ENCODE data around the gene SYNPO2. TPM values are rescaled to one million over a fixed set of nuclear protein-coding genes. Genes with fewer than 3 reads are reported as not detected.

Gene SYNPO2
- total and polyA plus RNA-seq, 2 donors (not counting 1 experiment from before 2014, with no cell fraction given) = 0.03 to 0.20 TPM

DNA sequence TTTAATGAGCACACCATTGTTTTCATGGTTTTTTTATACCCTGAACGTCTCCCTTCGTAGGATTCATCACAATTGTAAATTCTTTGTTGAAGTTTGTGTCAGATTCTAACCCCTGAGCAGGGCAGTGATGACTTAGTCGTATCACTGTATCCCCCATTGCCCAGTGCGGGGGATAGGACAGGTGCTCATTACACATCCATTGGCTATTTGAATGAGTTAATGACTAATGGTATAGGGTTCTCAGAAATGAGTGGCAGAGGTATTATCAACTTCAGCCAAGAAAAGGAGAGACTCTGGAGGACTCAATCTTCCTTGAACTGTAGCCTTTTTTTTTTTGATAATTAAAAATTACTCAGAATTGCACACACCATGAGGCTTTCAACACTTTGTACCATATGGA lies 64.6 kb downstream of the SYNPO2 start:
- no peaks in the 10 kb centered on the region for H3K9me3 Mint-ChIP-seq (ENCODE audit: insufficient read depth)
- ATAC-seq (ENCODE audit: low read depth) (no peak), DNase-seq (no peak)
- no peak overlapping the region for H3K9ac ChIP-seq (ENCODE audit: low read length)
- ChIA-PET POLR2A (no interaction called here), CTCF (no interaction called here)
- H3K4me2 ChIP-seq (replicated peaks; ENCODE audit: low read depth, low read length, poor library complexity, severe bottlenecking) = no peak overlapping the region
- H3K27me3 Mint-ChIP-seq = peaks cover 15% of the 10 kb centered on the region
- no peaks in the 10 kb centered on the region for H3K79me2 ChIP-seq (ENCODE audit: control insufficient read depth, insufficient read depth, low read length)
- H3K4me3 Mint-ChIP-seq = no peak overlapping the region
- no peaks in the 10 kb centered on the region for H4K20me1 ChIP-seq (ENCODE audit: control insufficient read depth, insufficient read depth, low read length, poor library complexity, severe bottlenecking)
- TF ChIP-seq, protein P1, sequence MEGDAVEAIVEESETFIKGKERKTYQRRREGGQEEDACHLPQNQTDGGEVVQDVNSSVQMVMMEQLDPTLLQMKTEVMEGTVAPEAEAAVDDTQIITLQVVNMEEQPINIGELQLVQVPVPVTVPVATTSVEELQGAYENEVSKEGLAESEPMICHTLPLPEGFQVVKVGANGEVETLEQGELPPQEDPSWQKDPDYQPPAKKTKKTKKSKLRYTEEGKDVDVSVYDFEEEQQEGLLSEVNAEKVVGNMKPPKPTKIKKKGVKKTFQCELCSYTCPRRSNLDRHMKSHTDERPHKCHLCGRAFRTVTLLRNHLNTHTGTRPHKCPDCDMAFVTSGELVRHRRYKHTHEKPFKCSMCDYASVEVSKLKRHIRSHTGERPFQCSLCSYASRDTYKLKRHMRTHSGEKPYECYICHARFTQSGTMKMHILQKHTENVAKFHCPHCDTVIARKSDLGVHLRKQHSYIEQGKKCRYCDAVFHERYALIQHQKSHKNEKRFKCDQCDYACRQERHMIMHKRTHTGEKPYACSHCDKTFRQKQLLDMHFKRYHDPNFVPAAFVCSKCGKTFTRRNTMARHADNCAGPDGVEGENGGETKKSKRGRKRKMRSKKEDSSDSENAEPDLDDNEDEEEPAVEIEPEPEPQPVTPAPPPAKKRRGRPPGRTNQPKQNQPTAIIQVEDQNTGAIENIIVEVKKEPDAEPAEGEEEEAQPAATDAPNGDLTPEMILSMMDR (IDR thresholded peaks at IDR 0.05) = no peak
- no peak for TF ChIP-seq EZH2 (IDR thresholded peaks at IDR 0.05; ENCODE audit: borderline replicate concordance, insufficient read depth, low read depth, low read length, poor library complexity, severe bottlenecking)
- H3K36me3 ChIP-seq (replicated peaks in 1 of 2; ENCODE audit: control extremely low read depth in 1 of 2, control insufficient read depth in 1 of 2, extremely low read depth in 1 of 2, insufficient read depth in 2 of 2, low read length in 1 of 2) = no peaks in the 10 kb centered on the region
- no CpG with 5 or more reads among the region's 4 CpGs for WGBS (ENCODE audit: insufficient coverage)
- H3K4me3 ChIP-seq (ENCODE audit: control extremely low read depth in 1 of 5, extremely low read depth in 1 of 5, insufficient read depth in 1 of 5, low read depth in 2 of 5, low read length in 4 of 5) = no peak overlapping the region
- intact Hi-C loops (cut with micrococcal nuclease) = no loop called here
- no peaks in the 10 kb centered on the region for H3K9me3 ChIP-seq (ENCODE audit: control extremely low read depth in 1 of 3, control insufficient read depth in 2 of 3, insufficient read depth in 1 of 3, low read length in 2 of 3)
- no peak overlapping the region for H2AFZ ChIP-seq (ENCODE audit: insufficient read depth, low read depth, low read length, poor library complexity, severe bottlenecking)
- no peaks in the 10 kb centered on the region for H3K4me1 Mint-ChIP-seq
- no peaks in the 10 kb centered on the region for H3K27me3 ChIP-seq (replicated peaks in 1 of 4; ENCODE audit: control extremely low read depth in 1 of 4, control insufficient read depth in 3 of 4, insufficient read depth in 4 of 4, low read length in 3 of 4)
- H3K27ac Mint-ChIP-seq = no peak overlapping the region
- H3K4me1 ChIP-seq (ENCODE audit: control insufficient read depth in 2 of 2, insufficient read depth in 2 of 2, low read length in 2 of 2) = no peaks in the 10 kb centered on the region
- no peak overlapping the region for H3K27ac ChIP-seq (ENCODE audit: low read length in 2 of 2)

DNA sequence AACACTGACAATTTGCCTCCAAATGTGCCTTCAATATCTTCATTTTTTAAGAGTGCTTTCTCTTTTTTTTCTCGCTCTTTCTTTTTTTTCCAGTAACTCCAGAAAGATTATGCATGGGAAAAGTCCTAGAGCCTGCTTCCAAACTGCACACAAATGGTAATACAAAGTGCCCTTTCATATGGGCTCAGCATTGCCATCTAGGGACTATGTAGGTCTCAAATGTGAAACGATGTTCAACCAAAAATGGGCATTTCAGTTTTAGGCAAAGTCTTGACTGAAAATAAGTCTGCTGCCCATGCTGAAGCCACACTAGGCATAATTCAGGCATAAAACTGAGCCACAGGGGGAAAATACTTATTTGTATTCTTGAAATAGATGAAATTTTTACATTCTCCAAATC lies 65.6 kb downstream of the SYNPO2 start:
- no peak for ATAC-seq (ENCODE audit: low read depth)
- Histone ChIP-seq H3K27me3 (replicated peaks in 1 of 4; ENCODE audit: control extremely low read depth in 1 of 4, control insufficient read depth in 3 of 4, insufficient read depth in 4 of 4, low read length in 3 of 4) (no peaks in the 10 kb centered on the region), H3K4me3 (ENCODE audit: control extremely low read depth in 1 of 5, extremely low read depth in 1 of 5, insufficient read depth in 1 of 5, low read depth in 2 of 5, low read length in 4 of 5) (no peak overlapping the region), H3K79me2 (ENCODE audit: control insufficient read depth, insufficient read depth, low read length) (no peaks in the 10 kb centered on the region), H3K36me3 (replicated peaks in 1 of 2; ENCODE audit: control extremely low read depth in 1 of 2, control insufficient read depth in 1 of 2, extremely low read depth in 1 of 2, insufficient read depth in 2 of 2, low read length in 1 of 2) (no peaks in the 10 kb centered on the region), H2AFZ (ENCODE audit: insufficient read depth, low read depth, low read length, poor library complexity, severe bottlenecking) (no peak overlapping the region), H3K9me3 (ENCODE audit: control extremely low read depth in 1 of 3, control insufficient read depth in 2 of 3, insufficient read depth in 1 of 3, low read length in 2 of 3) (no peaks in the 10 kb centered on the region), H3K27ac (ENCODE audit: low read length in 2 of 2) (no peak overlapping the region), H3K4me2 (replicated peaks; ENCODE audit: low read depth, low read length, poor library complexity, severe bottlenecking) (no peak overlapping the region), H4K20me1 (ENCODE audit: control insufficient read depth, insufficient read depth, low read length, poor library complexity, severe bottlenecking) (no peaks in the 10 kb centered on the region), H3K4me1 (ENCODE audit: control insufficient read depth in 2 of 2, insufficient read depth in 2 of 2, low read length in 2 of 2) (no peaks in the 10 kb centered on the region), H3K9ac (ENCODE audit: low read length) (no peak overlapping the region)
- Mint-ChIP-seq H3K4me1 (no peaks in the 10 kb centered on the region), H3K4me3 (no peak overlapping the region), H3K27ac (no peak overlapping the region), H3K27me3 (peaks cover 9% of the 10 kb centered on the region), H3K9me3 (ENCODE audit: insufficient read depth) (no peaks in the 10 kb centered on the region)
- ChIA-PET POLR2A (no interaction called here), CTCF (interaction anchor here (0.7 kb wide), 1 partner anchor 160 kb away, joined by 4 read pairs; no protein-coding TSS in a partner anchor)
- intact Hi-C loops (cut with micrococcal nuclease) = no loop called here
- DNase-seq = no peak
- TF ChIP-seq, protein P1 (IDR thresholded peaks at IDR 0.05) = no peak
- TF ChIP-seq EZH2 (IDR thresholded peaks at IDR 0.05; ENCODE audit: borderline replicate concordance, insufficient read depth, low read depth, low read length, poor library complexity, severe bottlenecking) = no peak
- WGBS (ENCODE audit: insufficient coverage) = 38% methylated on average over 1 of the region's 2 CpGs

All from B cell (primary cell).